CD8-positive, alpha-beta memory T cell (primary cell): Measurements from ENCODE around the gene WDR62. TPM values are rescaled to one million over a fixed set of nuclear protein-coding genes. Genes with fewer than 3 reads are reported as not detected.

ENCODE experiments used
- CTCF ChIA-PET: fragments of 350-600 bp; sonication (Branson Sonifier 250); formaldehyde crosslinking; loops from one replicate; lab custom pipeline; 2021; ENCODE audit warnings: antibody characterized with exemption; lab: Charles Lee
- POLR2A ChIA-PET: fragments of 350-600 bp; sonication (Branson Sonifier 250); formaldehyde crosslinking; loops from one replicate; lab custom pipeline; 2021; ENCODE audit warnings: antibody characterized with exemption; lab: Charles Lee
- DNase-seq, 5 donors: peaks; one replicate each; pipeline versions ENCODE4 v3.0.0 to v3.0.0-alpha.2; 2020 to 2022; ENCODE audit warnings: mixed read lengths in 1 of 5
- H3K27ac ChIP-seq: one replicate; pipeline ENCODE4 v1.7.0; 2013; ENCODE audit warnings: low read depth, mild to moderate bottlenecking, low read length, moderate library complexity
- H3K27me3 ChIP-seq: 2 replicates; pipeline ENCODE4 v1.7.0; 2013; ENCODE audit warnings: low read length, mild to moderate bottlenecking; ENCODE audit not compliant: insufficient read depth, poor library complexity, severe bottlenecking
- H3K36me3 ChIP-seq: 2 replicates; pipeline ENCODE4 v1.7.0; 2013; ENCODE audit warnings: mild to moderate bottlenecking, low read length, moderate library complexity; ENCODE audit not compliant: insufficient read depth
- H3K4me1 ChIP-seq: 2 replicates; pipeline ENCODE4 v1.7.0; 2013; ENCODE audit warnings: mild to moderate bottlenecking, low read length, moderate library complexity; ENCODE audit not compliant: insufficient read depth
- H3K4me3 ChIP-seq: 2 replicates; pipeline ENCODE4 v1.7.0; 2013; ENCODE audit warnings: mild to moderate bottlenecking, low read length
- H3K9me3 ChIP-seq: 2 replicates; pipeline ENCODE4 v1.7.0; 2013; ENCODE audit warnings: mild to moderate bottlenecking, low read length
- H3K27ac Mint-ChIP-seq, 8 donors: one replicate each; pipeline ENCODE4 v1.8.0; 2020 to 2021; ENCODE audit warnings: mixed read lengths in 8 of 8, mild to moderate bottlenecking in 6 of 8, inconsistent platforms in 3 of 8, moderate library complexity in 3 of 8
- H3K27me3 Mint-ChIP-seq, 2 donors: one replicate each; pipeline ENCODE4 v1.8.0; 2020 to 2021; ENCODE audit warnings: mixed read lengths in 2 of 2, mild to moderate bottlenecking in 1 of 2, moderate library complexity in 1 of 2
- H3K36me3 Mint-ChIP-seq, 3 donors: one replicate each; pipeline ENCODE4 v1.8.0; 2020 to 2021; ENCODE audit warnings: mixed read lengths in 3 of 3, inconsistent platforms in 1 of 3, mild to moderate bottlenecking in 1 of 3
- H3K4me1 Mint-ChIP-seq, 3 donors: one replicate each; pipeline ENCODE4 v1.8.0; 2020 to 2021; ENCODE audit warnings: mixed read lengths in 3 of 3, inconsistent platforms in 1 of 3, mild to moderate bottlenecking in 1 of 3
- H3K4me3 Mint-ChIP-seq, 7 donors: one replicate each; pipeline ENCODE4 v1.8.0; 2020 to 2021; ENCODE audit warnings: mixed read lengths in 7 of 7, mild to moderate bottlenecking in 6 of 7, moderate library complexity in 4 of 7, inconsistent platforms in 2 of 7
- H3K9me3 Mint-ChIP-seq, 5 donors: one replicate each; pipeline ENCODE4 v1.8.0; 2020 to 2022; ENCODE audit warnings: mixed read lengths in 5 of 5, mild to moderate bottlenecking in 3 of 5, moderate library complexity in 2 of 5, inconsistent platforms in 1 of 5
- polyA plus RNA-seq: library from polyadenylated mRNA; unstranded; fragments of 300-500 nt; fragmentation: Illumina TruSeq; gene quantifications from one replicate; pipeline ENCODE4 v1.2.3, GENCODE V29; 2021
- total RNA-seq, 2 experiments: library from RNA; stranded (reverse); gene quantifications; one replicate each; pipeline ENCODE4 v1.2.3, GENCODE V29; 2021

The WDR62 gene
- 10 to 100 TPM; 15.7 to 15.8 TPM for total RNA-seq
- polyA plus RNA-seq, result 0.37 TPM

GRCh38 chr19:36054733-36055686, at the start of gene WDR62:
WDR62 (plus strand) TSS chr19:36054897; CDS start chr19:36054972, 75 bp downstream.
- Histone ChIP-seq H3K36me3 (no peaks in the 10 kb centered on the region), H3K4me1 (peaks cover 12% of the 10 kb centered on the region), H3K4me3 (peak within 1 kb of the TSS; percentile 99), H3K27ac (peak within 1 kb of the TSS; percentile 92), H3K27me3 (no peaks in the 10 kb centered on the region), H3K9me3 (no peaks in the 10 kb centered on the region)
- CTCF ChIA-PET, result interaction anchor here (1.0 to 1.7 kb wide), 6 partner anchors 32 to 173 kb away, joined by 3 to 7 read pairs (median 4); partner anchors contain the start of gene SDHAF1
- peak in 3 of 5 donors; percentile 91 to 95 (median 91) for DNase-seq
- H3K27ac Mint-ChIP-seq, result peak within 1 kb of the TSS; percentile 96 to 100 (median 99)
- POLR2A ChIA-PET, result interaction anchor here (2.1 to 2.2 kb wide), 2 partner anchors 41 to 60 kb away, joined by 8 to 10 read pairs; partner anchors contain the start of genes ALKBH6 and SDHAF1
- H3K4me1 Mint-ChIP-seq, result peaks cover 11 to 28% (median 26%) of the 10 kb centered on the region in 3 donors
- no peaks in the 10 kb centered on the region for H3K9me3 Mint-ChIP-seq
- H3K36me3 Mint-ChIP-seq, result peaks cover 0 to 8% (median 0%) of the 10 kb centered on the region in 3 donors
- no peaks in the 10 kb centered on the region for H3K27me3 Mint-ChIP-seq
- peak within 1 kb of the TSS; percentile 94 to 100 (median 99) for H3K4me3 Mint-ChIP-seq

GRCh38 chr19:36006955-36007354, 47.7 kb upstream of the WDR62 start:
- H3K9me3 Mint-ChIP-seq, result no peaks in the 10 kb centered on the region
- H3K27me3 Mint-ChIP-seq, result no peaks in the 10 kb centered on the region
- no peak overlapping the region for H3K4me3 ChIP-seq
- H3K27ac ChIP-seq, result no peak overlapping the region
- CTCF ChIA-PET, result interaction anchor here (2.2 kb wide), 1 partner anchor 11 kb away, joined by 6 read pairs; no protein-coding TSS in a partner anchor
- no peaks in the 10 kb centered on the region for H3K9me3 ChIP-seq
- H3K36me3 ChIP-seq, result no peaks in the 10 kb centered on the region
- H3K36me3 Mint-ChIP-seq, result peaks cover 0 to 9% (median 7%) of the 10 kb centered on the region in 3 donors
- H3K4me1 ChIP-seq, result peaks cover 7% of the 10 kb centered on the region
- no peak overlapping the region for H3K4me3 Mint-ChIP-seq
- POLR2A ChIA-PET, result no interaction called here
- no peaks in the 10 kb centered on the region for H3K27me3 ChIP-seq
- no peak overlapping the region for H3K27ac Mint-ChIP-seq
- H3K4me1 Mint-ChIP-seq, result peaks cover 13 to 16% (median 15%) of the 10 kb centered on the region in 3 donors
- no peak for DNase-seq

DNA sequence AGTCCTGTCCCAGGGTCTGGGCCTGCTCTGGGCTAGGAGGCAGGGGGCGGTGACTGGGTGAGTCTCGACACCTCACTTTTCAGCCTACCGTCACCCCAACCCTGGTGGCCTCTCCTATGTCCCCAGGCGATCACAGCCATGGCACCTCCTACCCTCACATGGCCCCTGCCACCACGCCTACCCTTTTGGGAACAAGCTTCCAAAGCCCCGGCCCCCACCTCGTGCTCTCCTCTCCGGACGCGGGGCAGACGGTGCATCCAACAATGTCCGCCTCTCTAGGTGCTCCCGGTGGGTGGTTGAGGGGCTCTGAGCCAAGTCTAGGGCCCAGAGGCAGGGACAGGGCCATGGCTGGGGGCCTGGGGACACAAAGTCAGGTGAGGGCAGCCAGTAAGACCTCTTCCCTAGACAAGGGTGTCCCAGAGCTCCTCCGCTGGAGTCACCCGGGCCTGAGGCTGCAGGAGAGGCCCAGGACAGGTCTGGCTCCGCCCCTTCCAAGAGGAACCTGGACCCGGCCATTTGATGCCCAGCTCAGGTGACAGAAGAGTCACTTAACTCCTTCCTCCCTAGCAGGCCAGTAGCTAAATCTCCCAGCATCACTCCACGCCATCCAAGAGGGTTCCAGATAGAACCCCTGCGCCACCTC, 46.2 kb upstream of the WDR62 start, which contains the start of gene SYNE4:
TSS of gene SYNE4 (minus strand) at position 478 of the 643 bp plus-strand sequence. CDS start at position 346, 132 bp downstream.
- Histone ChIP-seq H3K4me3 (peak within 1 kb of the TSS; percentile 15), H3K9me3 (no peaks in the 10 kb centered on the region), H3K36me3 (no peaks in the 10 kb centered on the region), H3K4me1 (peaks cover 13% of the 10 kb centered on the region), H3K27ac (no peak within 1 kb of the TSS), H3K27me3 (no peaks in the 10 kb centered on the region)
- Mint-ChIP-seq H3K4me1 (peaks cover 20 to 27% (median 25%) of the 10 kb centered on the region in 3 donors), H3K9me3 (no peaks in the 10 kb centered on the region), H3K36me3 (peaks cover 0 to 5% (median 4%) of the 10 kb centered on the region in 3 donors), H3K27ac (peak within 1 kb of the TSS in 5 of 8 donors; percentile 28 to 57 (median 45)), H3K27me3 (no peaks in the 10 kb centered on the region), H3K4me3 (peak within 1 kb of the TSS; percentile 60 to 92 (median 73))
- POLR2A ChIA-PET, result interaction anchor here (0.6 kb wide), 1 partner anchor 52 kb away, joined by 3 read pairs; no protein-coding TSS in a partner anchor
- CTCF ChIA-PET, result interaction anchor here (1.3 to 1.5 kb wide), 2 partner anchors 10 to 50 kb away, joined by 4 read pairs; no protein-coding TSS in a partner anchor
- no peak for DNase-seq

DNA sequence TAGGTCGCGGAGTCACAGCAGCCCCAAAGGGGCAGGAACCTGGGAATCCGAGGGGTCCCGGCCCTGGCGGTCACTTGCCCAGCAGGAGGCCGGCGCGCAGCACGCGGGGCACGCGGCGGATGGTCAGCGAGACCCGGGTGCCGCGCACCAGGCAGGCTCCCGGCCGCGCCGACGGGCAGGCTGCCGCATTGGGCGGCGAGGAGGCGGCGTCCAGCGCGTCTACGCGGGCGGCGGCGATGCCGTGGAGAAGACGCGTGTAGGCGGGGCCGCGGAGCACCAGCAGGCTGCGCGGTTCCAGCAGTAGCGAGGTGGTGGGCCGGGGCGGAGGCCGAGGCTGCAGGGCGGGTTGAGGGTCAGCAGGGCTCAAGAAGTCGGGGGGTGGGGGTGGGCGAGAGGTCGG, 45.5 kb upstream of the WDR62 start:
- Histone ChIP-seq H3K36me3 (no peaks in the 10 kb centered on the region), H3K27ac (no peak overlapping the region), H3K4me1 (peaks cover 16% of the 10 kb centered on the region), H3K27me3 (no peaks in the 10 kb centered on the region), H3K4me3 (peak overlapping the region; percentile 15), H3K9me3 (no peaks in the 10 kb centered on the region)
- ChIA-PET CTCF (interaction anchor here (0.7 to 1.5 kb wide), 3 partner anchors 9 to 601 kb away, joined by 3 to 4 read pairs (median 4); no protein-coding TSS in a partner anchor), POLR2A (interaction anchor here (0.6 kb wide), 1 partner anchor 53 kb away, joined by 3 read pairs; no protein-coding TSS in a partner anchor)
- peak in 4 of 5 donors; percentile 18 to 51 (median 26) for DNase-seq
- Mint-ChIP-seq H3K27me3 (no peaks in the 10 kb centered on the region), H3K9me3 (no peaks in the 10 kb centered on the region), H3K4me3 (peak overlapping the region; percentile 23 to 92 (median 67)), H3K27ac (peak overlapping the region in 2 of 8 donors; percentile 45 to 57), H3K36me3 (peaks cover 0 to 8% (median 4%) of the 10 kb centered on the region in 3 donors), H3K4me1 (peaks cover 28 to 34% (median 33%) of the 10 kb centered on the region in 3 donors)

DNA sequence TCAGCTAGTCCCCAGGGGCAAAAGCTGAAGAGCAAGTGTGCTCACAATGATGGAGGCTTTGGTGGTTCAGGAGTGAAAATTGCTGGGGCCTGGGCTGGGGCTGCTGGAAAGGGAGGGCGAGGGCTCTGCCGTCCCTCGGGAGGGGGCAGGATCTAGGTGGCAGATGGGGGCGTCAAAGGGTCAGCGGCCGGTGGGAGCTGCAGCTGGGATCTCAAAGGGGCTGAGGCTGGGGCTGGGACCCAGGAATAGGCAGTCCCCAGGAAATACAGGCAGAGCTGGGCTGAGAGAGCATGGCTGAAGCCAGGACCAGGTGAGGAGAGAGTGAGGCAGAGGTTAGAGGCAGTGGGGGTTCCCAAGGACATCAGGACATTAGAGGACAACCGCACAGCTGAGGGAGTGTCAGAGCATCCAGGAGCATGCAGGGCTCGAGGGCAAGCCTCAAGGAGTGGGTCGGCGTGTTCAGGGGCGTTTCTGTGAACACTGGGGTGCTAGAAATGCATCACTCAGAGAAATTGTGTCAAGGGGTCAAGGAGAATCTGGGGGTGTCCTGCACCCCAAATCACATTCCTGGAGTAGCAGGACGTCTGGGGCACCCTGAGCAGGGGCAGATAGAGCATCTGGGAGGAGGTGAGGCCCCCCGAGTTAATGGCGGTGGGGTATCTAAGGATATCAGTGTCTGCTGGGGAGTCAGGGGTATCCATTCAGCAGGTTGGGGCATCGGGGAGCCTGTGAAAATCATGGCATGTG, 44.9 kb upstream of the WDR62 start:
- H3K9me3 ChIP-seq, result no peaks in the 10 kb centered on the region
- Mint-ChIP-seq H3K27ac (peak overlapping the region in 6 of 8 donors; percentile 28 to 95 (median 50)), H3K4me1 (peaks cover 34 to 40% (median 39%) of the 10 kb centered on the region in 3 donors), H3K27me3 (no peaks in the 10 kb centered on the region), H3K36me3 (peaks cover 0 to 8% (median 4%) of the 10 kb centered on the region in 3 donors), H3K4me3 (peak overlapping the region; percentile 23 to 92 (median 67)), H3K9me3 (no peaks in the 10 kb centered on the region)
- ChIA-PET CTCF (interaction anchor here (0.7 to 1.5 kb wide), 3 partner anchors 9 to 601 kb away, joined by 3 to 4 read pairs (median 4); no protein-coding TSS in a partner anchor), POLR2A (no interaction called here)
- H3K4me3 ChIP-seq, result peak overlapping the region; percentile 15
- no peak overlapping the region for H3K27ac ChIP-seq
- DNase-seq, result no peak
- H3K36me3 ChIP-seq, result no peaks in the 10 kb centered on the region
- peaks cover 19% of the 10 kb centered on the region for H3K4me1 ChIP-seq
- H3K27me3 ChIP-seq, result no peaks in the 10 kb centered on the region

- CTCF ChIA-PET, result no interaction called here
- peak overlapping the region in 4 of 7 donors; percentile 12 to 92 (median 64) for H3K4me3 Mint-ChIP-seq
- Histone ChIP-seq H3K36me3 (no peaks in the 10 kb centered on the region), H3K4me3 (no peak overlapping the region), H3K27ac (no peak overlapping the region), H3K4me1 (peaks cover 23% of the 10 kb centered on the region), H3K9me3 (no peaks in the 10 kb centered on the region), H3K27me3 (no peaks in the 10 kb centered on the region)
- H3K4me1 Mint-ChIP-seq, result peaks cover 40 to 46% (median 45%) of the 10 kb centered on the region in 3 donors
- H3K36me3 Mint-ChIP-seq, result peaks cover 0 to 6% (median under 1%) of the 10 kb centered on the region in 3 donors
- POLR2A ChIA-PET, result no interaction called here
- H3K9me3 Mint-ChIP-seq, result no peaks in the 10 kb centered on the region
- DNase-seq, result no peak
- peak overlapping the region in 1 of 8 donors; percentile 95 for H3K27ac Mint-ChIP-seq
- no peaks in the 10 kb centered on the region for H3K27me3 Mint-ChIP-seq
Measured at GRCh38 chr19:36010402-36010801, 44.3 kb upstream of the WDR62 start.
